PC-3 (cell line): ENCODE results near the gene SURF4. TPM values are rescaled to one million over a fixed set of nuclear protein-coding genes. Genes with fewer than 3 reads are reported as not detected.

Experiments used
- ATAC-seq: fragments of 200-7000 bp; cut with Tn5 transposase; 2 replicates; pipeline ENCODE4 v1.9.1; 2020; ENCODE audit warnings: mild to moderate bottlenecking, moderate library complexity
- BruUV-seq: library from RNA; stranded (reverse); fragments of 400-500 nt; replicated peaks from 2 replicates; lab custom pipeline; 2021; lab: Mats Ljungman, UMichigan
- CTCF ChIA-PET: fragments of 300-600 bp; sonication (Branson Sonifier 250); formaldehyde crosslinking; loops from one replicate; lab custom pipeline; 2022; ENCODE audit warnings: antibody characterized with exemption; lab: Charles Lee
- POLR2A ChIA-PET: fragments of 300-600 bp; sonication (Branson Sonifier 250); formaldehyde crosslinking; loops from one replicate; lab custom pipeline; 2022; ENCODE audit warnings: antibody characterized with exemption; ENCODE audit not compliant: unreplicated experiment; lab: Charles Lee
- DNase-seq: peaks from one replicate; pipeline ENCODE4 v3.0.0-alpha.2; 2015
- H2AFZ ChIP-seq: fragments of 300-600 bp; sonication (generic); 2 replicates; pipeline ENCODE4 v1.6.0; 2016; ENCODE audit warnings: antibody characterized with exemption, low read length
- H3F3A ChIP-seq: fragments of 300-600 bp; sonication (generic); one replicate; pipeline ENCODE4 v1.6.0; 2017; ENCODE audit warnings: antibody characterized with exemption, low read length, control low read depth, mild to moderate bottlenecking; ENCODE audit not compliant: unreplicated experiment
- H3K27ac ChIP-seq: fragments of 300-600 bp; sonication (generic); 2 replicates; pipeline ENCODE4 v1.5.1; 2016; ENCODE audit warnings: mild to moderate bottlenecking, low read length
- H3K27me3 ChIP-seq: fragments of 300-600 bp; sonication (generic); 2 replicates; pipeline ENCODE4 v1.6.1; 2016; ENCODE audit warnings: low read length, mixed read lengths
- H3K36me3 ChIP-seq: fragments of 300-600 bp; sonication (generic); 2 replicates; pipeline ENCODE4 v1.6.1; 2016; ENCODE audit warnings: low read depth, mixed run types, low read length, mixed read lengths
- H3K4me1 ChIP-seq: fragments of 300-600 bp; sonication (generic); 2 replicates; pipeline ENCODE4 v1.5.1; 2016; ENCODE audit warnings: low read length; ENCODE audit not compliant: insufficient read depth
- H3K4me2 ChIP-seq: fragments of 300-600 bp; sonication (generic); 2 replicates; pipeline ENCODE4 v1.6.0; 2016; ENCODE audit warnings: low read length
- H3K4me3 ChIP-seq: fragments of 300-600 bp; sonication (generic); 2 replicates; pipeline ENCODE4 v1.5.1; 2016; ENCODE audit warnings: mild to moderate bottlenecking, low read length, mixed read lengths
- H3K79me2 ChIP-seq: fragments of 300-600 bp; sonication (generic); 2 replicates; pipeline ENCODE4 v1.6.1; 2017; ENCODE audit warnings: low read length, mixed read lengths
- H3K9ac ChIP-seq: fragments of 300-600 bp; sonication (generic); 2 replicates; pipeline ENCODE4 v1.6.0; 2016; ENCODE audit warnings: mild to moderate bottlenecking, low read length
- H3K9me2 ChIP-seq: fragments of 300-600 bp; sonication (generic); replicated peaks from 2 replicates; pipeline ENCODE4 v1.6.1; 2016; ENCODE audit warnings: mixed run types, low read length, mixed read lengths
- H3K9me3 ChIP-seq: fragments of 300-600 bp; sonication (generic); 2 replicates; pipeline ENCODE4 v1.6.1; 2016; ENCODE audit warnings: low read length, mixed read lengths
- H4K20me1 ChIP-seq: fragments of 300-600 bp; sonication (generic); 2 replicates; pipeline ENCODE4 v1.6.1; 2016; ENCODE audit warnings: low read length, mixed read lengths
- EZH2 ChIP-seq: fragments of 300-600 bp; sonication (generic); IDR thresholded peaks from one replicate; pipeline ENCODE4 v1.6.1; 2017; ENCODE audit warnings: antibody characterized with exemption, mild to moderate bottlenecking, low read length; ENCODE audit not compliant: unreplicated experiment
- EZH2phosphoT487 ChIP-seq: fragments of 300-600 bp; sonication (generic); IDR thresholded peaks from 2 replicates; pipeline ENCODE4 v1.6.1; 2018; ENCODE audit warnings: mild to moderate bottlenecking, antibody characterized with exemption, low read length, borderline replicate concordance
- intact Hi-C: fragments of 100-400 bp; cut with micrococcal nuclease; formaldehyde crosslinking; loops from 2 replicates; pipeline ENCODE4 v1.9.0; 2023
- total RNA-seq: library from RNA; depleted of rRNA; stranded (reverse); fragments of >200 nt; gene quantifications from 2 replicates; pipeline ENCODE4 v1.2.3, GENCODE V29; 2014
- TF ChIP-seq, protein P1 (sequence below): fragments of 300-600 bp; sonication (generic); conservative IDR thresholded peaks from 2 replicates; pipeline ENCODE4 v1.5.1; 2017; ENCODE audit warnings: antibody characterized with exemption, low read depth, mild to moderate bottlenecking, low read length

SURF4 gene
- total RNA-seq, 1 experiment from 2014 or later, result 161 TPM

DNA sequence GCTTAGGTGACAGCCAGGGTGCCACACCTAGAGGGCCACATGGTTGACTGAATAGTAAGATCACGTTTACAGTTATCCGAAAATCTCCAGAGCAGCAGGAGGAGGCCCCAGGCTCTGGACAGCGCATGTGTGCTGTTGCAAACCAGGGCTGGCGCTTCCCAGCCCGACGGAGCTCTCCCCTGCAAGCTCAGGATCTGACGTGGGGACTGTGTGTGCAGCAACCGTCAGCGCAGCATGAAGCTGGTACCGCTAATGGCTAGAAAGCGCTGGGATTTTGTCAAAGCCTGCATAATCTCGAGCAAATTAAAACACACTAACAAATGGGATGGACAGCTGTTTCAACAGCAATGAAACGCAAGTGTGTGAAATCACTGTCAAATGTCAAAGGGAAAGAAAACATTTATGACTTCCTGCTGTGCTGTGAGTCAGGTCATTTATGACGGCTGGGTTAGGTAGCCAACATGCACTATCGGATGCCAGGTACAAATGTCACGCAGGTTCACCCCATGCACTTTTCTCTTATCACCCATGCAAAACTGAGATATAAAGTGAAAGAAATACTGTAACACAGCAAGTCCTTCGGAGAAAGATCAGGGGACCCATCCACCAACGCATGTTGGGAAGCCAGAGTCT lies 7.5 kb downstream of the SURF4 start:
- H3K4me1 ChIP-seq, result peaks cover 8% of the 10 kb centered on the region; the same call in 1 of the 2 replicates
- TF ChIP-seq EZH2, result no peak
- TF ChIP-seq EZH2phosphoT487, result no peak
- TF ChIP-seq, protein P1, sequence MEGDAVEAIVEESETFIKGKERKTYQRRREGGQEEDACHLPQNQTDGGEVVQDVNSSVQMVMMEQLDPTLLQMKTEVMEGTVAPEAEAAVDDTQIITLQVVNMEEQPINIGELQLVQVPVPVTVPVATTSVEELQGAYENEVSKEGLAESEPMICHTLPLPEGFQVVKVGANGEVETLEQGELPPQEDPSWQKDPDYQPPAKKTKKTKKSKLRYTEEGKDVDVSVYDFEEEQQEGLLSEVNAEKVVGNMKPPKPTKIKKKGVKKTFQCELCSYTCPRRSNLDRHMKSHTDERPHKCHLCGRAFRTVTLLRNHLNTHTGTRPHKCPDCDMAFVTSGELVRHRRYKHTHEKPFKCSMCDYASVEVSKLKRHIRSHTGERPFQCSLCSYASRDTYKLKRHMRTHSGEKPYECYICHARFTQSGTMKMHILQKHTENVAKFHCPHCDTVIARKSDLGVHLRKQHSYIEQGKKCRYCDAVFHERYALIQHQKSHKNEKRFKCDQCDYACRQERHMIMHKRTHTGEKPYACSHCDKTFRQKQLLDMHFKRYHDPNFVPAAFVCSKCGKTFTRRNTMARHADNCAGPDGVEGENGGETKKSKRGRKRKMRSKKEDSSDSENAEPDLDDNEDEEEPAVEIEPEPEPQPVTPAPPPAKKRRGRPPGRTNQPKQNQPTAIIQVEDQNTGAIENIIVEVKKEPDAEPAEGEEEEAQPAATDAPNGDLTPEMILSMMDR, result no peak
- POLR2A ChIA-PET, result interaction anchor here (1.5 kb wide), 1 partner anchor 17 kb away, joined by 4 read pairs; no protein-coding TSS in a partner anchor
- no peaks in the 10 kb centered on the region for H3K9me3 ChIP-seq
- no peak overlapping the region for H3K27ac ChIP-seq
- H4K20me1 ChIP-seq, result peaks cover 34% of the 10 kb centered on the region; the same call in 1 of the 2 replicates
- DNase-seq (no peak), ATAC-seq (peak; percentile 45)
- H3F3A ChIP-seq, result no peaks in the 10 kb centered on the region
- peaks cover 11% of the 10 kb centered on the region; the same call in 1 of the 2 replicates for H3K36me3 ChIP-seq
- H3K4me2 ChIP-seq, result no peak overlapping the region
- H3K27me3 ChIP-seq, result no peaks in the 10 kb centered on the region
- peaks cover 67% of the 10 kb centered on the region for H3K79me2 ChIP-seq
- H3K4me3 ChIP-seq, result no peak overlapping the region
- H3K9ac ChIP-seq, result no peak overlapping the region
- CTCF ChIA-PET, result no interaction called here
- no peaks in the 10 kb centered on the region for H3K9me2 ChIP-seq
- no peak overlapping the region for H2AFZ ChIP-seq
- BruUV-seq, result no TSS peak
- intact Hi-C loops, result no loop called here

- Histone ChIP-seq H3K27me3 (no peaks in the 10 kb centered on the region), H3K36me3 (peaks cover 16% of the 10 kb centered on the region; the same call in 1 of the 2 replicates), H3F3A (no peaks in the 10 kb centered on the region), H3K27ac (no peak overlapping the region), H3K4me2 (no peak overlapping the region), H3K9ac (no peak overlapping the region), H4K20me1 (peaks cover 31% of the 10 kb centered on the region; the same call in 1 of the 2 replicates), H3K9me2 (no peaks in the 10 kb centered on the region), H2AFZ (no peak overlapping the region), H3K4me1 (peaks cover 8% of the 10 kb centered on the region; the same call in 1 of the 2 replicates), H3K79me2 (peaks cover 61% of the 10 kb centered on the region), H3K9me3 (no peaks in the 10 kb centered on the region), H3K4me3 (no peak overlapping the region)
- ATAC-seq (no peak), DNase-seq (no peak)
- POLR2A ChIA-PET, result interaction anchor here (1.5 kb wide), 1 partner anchor 16 kb away, joined by 4 read pairs; no protein-coding TSS in a partner anchor
- intact Hi-C loops, result no loop called here
- no TSS peak for BruUV-seq
- CTCF ChIA-PET, result no interaction called here
- TF ChIP-seq, protein P1, result no peak
- TF ChIP-seq EZH2phosphoT487 (no peak), EZH2 (no peak)
These were observed 8.1 kb downstream of the SURF4 start for GRCh38 chr9:133367778-133368177.

DNA sequence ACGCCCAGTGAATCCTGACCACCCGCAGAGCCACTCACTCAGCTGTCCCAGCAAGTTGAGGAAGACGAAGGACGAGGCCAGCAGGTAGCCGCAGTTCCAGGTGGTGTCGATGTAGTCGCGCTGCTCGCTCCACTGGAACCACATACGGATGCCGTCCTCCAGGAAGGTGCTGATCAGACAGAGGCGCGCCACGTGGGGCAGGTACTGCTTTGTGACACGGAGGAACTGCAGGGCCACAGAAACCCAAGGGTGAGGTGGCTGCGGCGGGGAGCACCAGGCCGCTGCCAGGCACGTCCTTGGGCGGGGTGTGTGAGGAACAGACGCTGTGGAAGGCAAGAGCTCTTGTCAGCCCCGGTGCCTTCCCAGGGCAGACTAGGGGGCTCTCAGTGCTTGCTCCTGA lies 8.6 kb downstream of the SURF4 start:
- Histone ChIP-seq H3K4me2 (no peak overlapping the region), H4K20me1 (peaks cover 29% of the 10 kb centered on the region; the same call in 1 of the 2 replicates), H3K27me3 (no peaks in the 10 kb centered on the region), H3K36me3 (peaks cover 16% of the 10 kb centered on the region; the same call in 1 of the 2 replicates), H3K9ac (no peak overlapping the region), H3K4me1 (peaks cover 8% of the 10 kb centered on the region; the same call in 1 of the 2 replicates), H3K79me2 (peaks cover 55% of the 10 kb centered on the region), H3K9me3 (no peaks in the 10 kb centered on the region), H3F3A (no peaks in the 10 kb centered on the region), H3K4me3 (no peak overlapping the region), H3K9me2 (no peaks in the 10 kb centered on the region), H3K27ac (no peak overlapping the region), H2AFZ (no peak overlapping the region)
- intact Hi-C loops, result no loop called here
- CTCF ChIA-PET, result no interaction called here
- ATAC-seq, result no peak
- no peak for DNase-seq
- POLR2A ChIA-PET, result no interaction called here
- no TSS peak for BruUV-seq
- TF ChIP-seq EZH2phosphoT487 (no peak), EZH2 (no peak)
- TF ChIP-seq, protein P1, result no peak
